Measurements from ENCODE around the gene CLINT1. TPM values are rescaled to one million over a fixed set of nuclear protein-coding genes. Genes with fewer than 3 reads are reported as not detected.

Gene CLINT1
- total and polyA plus RNA-seq, 2 of the 13 experiments (the other 11 are each of a cell fraction or from before 2014, with no cell fraction given): 64.0 to 104 TPM

GRCh38 chr5:157821822-157822622, 36.9 kb downstream of the CLINT1 start (continued):
- TF ChIP-seq PRDM10 (CRISPR knock-in tag; IDR thresholded peaks at IDR 0.05; ENCODE audit: low read depth) (no peak), ZNF691 (CRISPR knock-in tag; IDR thresholded peaks at IDR 0.05; ENCODE audit: borderline replicate concordance, low read depth) (no peak), FOSL1 (CRISPR knock-in tag; IDR thresholded peaks at IDR 0.05; ENCODE audit: borderline replicate concordance) (no peak), HMG20B (CRISPR knock-in tag; conservative IDR thresholded peaks at IDR 0.05) (no peak), REST (IDR thresholded peaks at IDR 0.05; ENCODE audit: borderline replicate concordance in 1 of 2, low read depth in 1 of 2, low read length in 2 of 2) (no peak), ZMYM4 (CRISPR knock-in tag; IDR thresholded peaks at IDR 0.05) (0 out of 2 replicates have a peak, but pooled peaks have one; percentile 49), ZNF629 (CRISPR knock-in tag; conservative IDR thresholded peaks at IDR 0.05) (0 out of 2 replicates have a peak, but pooled peaks have one; percentile 5), HOMEZ (CRISPR knock-in tag; IDR thresholded peaks at IDR 0.05; ENCODE audit: low read depth) (peak; percentile 73), REPIN1 (CRISPR knock-in tag; IDR thresholded peaks at IDR 0.05; ENCODE audit: borderline replicate concordance, low read depth) (no peak), ASH2L (IDR thresholded peaks at IDR 0.05; ENCODE audit: insufficient read length, low read depth, low read length) (no peak)

Data from HepG2 (cell line).